NCI-H2171 (cell line): ENCODE results near the gene S100B.
A peak's percentile ranks its signal among the peaks of the same experiment; 100 is the strongest.
"Not testable (repeated sequence)": the region's sequence is repeated elsewhere in the genome, so short reads cannot be mapped to it uniquely, and the experiment has no call there.

Source experiments
- DNase-seq: peaks from one replicate; lab custom pipeline; 2025; lab: John Stamatoyannopoulos, UW

S100B gene

DNA sequence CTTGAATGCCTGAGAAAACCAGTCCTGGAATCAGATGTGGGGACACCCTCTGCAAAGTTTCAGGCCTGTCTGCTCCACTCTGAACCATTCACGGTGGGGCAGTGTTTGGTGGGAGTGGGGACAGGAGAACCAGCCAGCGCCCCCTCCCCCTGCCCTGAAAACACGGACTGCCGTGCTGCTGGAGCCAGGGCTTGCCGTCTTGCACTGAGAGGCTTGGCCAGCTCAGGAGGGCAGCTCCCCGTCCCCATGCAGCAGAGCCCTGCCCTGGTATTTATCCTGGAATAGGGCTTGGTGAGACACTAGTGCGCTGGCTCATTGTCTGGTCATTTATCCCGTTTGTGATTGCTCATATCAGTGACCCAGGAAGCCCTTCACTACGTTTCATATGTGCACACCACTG, 3.9 kb downstream of the S100B start:
- DNase-seq: no peak

DNA sequence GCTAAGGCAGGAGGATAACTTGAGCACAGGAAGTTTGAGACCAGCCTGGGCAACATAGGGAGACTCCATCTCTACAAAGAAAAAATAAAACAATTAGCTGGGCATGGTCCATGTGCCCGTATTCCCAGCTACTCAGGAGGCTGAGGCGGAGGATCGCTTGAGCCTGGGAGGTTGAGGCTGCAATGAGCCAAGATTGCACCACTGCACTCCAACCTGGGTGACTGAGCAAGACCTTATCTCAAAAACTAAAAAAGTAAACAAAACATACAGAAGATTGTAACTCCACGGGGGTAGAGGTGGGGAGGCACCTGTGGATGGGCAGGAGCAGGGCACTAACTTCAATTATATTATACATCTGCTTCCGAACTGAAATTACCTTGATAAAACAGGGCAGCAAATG, 4.6 kb downstream of the S100B start:
- no peak for DNase-seq

DNA sequence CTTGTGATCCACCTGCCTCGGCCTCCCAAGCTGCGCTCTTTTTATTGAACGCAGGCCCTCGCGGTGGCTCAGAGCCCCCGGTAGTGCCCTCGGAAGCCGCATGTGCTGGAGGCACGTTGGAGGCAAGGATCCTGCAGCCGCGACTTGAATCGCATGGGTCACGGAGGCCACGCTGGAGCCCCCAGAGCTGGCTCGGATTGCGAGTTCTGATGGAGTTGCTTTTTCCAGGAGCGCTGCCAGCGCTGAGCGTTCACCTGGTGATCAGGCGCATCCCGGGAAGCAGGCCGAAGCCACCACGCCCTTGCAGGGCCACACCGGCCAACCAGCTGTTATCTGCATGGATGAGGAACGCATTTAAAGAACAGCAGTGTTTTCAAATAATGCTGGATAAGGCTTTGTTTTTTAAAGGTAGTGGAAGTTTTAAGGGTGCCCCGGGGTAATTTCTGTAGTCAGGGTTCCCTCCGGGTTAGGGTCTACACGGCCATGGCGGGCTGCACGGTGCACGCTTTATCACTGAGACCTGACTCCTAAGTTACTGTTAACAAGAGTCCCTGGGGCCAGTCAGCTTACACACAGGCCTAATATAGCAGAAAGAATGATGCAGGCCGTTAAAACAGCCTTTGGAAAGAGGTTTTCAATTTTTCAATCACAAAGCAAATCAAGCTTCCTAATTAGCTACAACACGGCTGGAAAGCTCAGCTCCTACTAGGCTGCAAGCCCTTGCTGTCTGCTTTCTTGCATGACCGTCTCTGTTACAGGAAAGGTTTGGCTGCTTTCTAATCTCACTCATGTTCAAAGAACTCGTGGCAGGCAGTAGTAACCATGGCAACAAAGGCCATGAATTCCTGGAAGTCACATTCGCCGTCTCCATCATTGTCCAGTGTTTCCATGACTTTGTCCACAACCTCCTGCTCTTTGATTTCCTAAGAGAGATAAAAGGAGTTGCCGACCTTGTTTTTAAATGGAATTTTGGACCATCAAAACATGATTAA, 6.0 kb downstream of the S100B start:
- DNase-seq: no peak

- DNase-seq: no peak
These were observed 7.0 kb downstream of the S100B start for GRCh38 chr21:46597896-46598343.

GRCh38 chr21:46597031-46597430, 7.9 kb downstream of the S100B start:
- DNase-seq: no peak

GRCh38 chr21:46596201-46596600, 8.7 kb downstream of the S100B start:
- DNase-seq: no peak

- DNase-seq: no peak
These were observed 10.6 kb downstream of the S100B start for GRCh38 chr21:46594276-46594675.

DNA sequence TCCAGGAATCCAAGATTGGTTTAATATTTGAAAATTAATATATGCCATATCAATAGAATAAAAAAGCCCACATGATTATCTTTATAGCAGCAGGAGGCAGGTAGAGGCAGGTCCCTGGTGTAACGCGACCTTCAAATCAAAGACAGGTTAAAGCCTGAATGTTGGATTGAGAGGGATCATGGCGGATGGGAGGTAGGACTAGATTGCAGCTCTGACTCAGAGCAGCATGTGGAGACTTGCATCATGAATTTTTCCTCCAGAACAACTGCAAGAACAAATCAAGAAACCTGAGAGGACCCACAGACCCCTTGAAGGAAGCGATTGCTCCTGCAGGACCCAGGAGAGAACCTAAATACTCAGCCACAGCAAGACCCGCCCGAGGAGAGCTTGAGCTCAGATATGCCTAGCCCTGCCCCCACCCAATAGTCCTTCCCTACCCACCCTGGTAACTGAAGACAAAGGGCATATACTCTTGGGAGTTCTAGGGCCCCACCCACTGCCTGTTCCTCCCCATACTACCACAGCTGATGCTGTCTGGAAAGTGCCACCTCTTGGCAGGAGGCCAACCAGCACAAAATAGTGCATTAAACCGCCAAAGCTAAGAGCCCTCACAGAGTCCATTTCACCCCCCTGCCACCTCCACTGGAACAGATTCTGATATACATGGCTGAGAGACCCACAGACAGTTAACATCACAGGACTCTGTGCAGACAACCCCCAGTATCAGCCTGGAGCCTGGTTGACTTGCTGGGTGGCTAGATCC, 19.5 kb downstream of the S100B start:
- peak; percentile 65 for DNase-seq

GRCh38 chr21:46581780-46582307, 23.0 kb downstream of the S100B start:
- no peak for DNase-seq

DNA sequence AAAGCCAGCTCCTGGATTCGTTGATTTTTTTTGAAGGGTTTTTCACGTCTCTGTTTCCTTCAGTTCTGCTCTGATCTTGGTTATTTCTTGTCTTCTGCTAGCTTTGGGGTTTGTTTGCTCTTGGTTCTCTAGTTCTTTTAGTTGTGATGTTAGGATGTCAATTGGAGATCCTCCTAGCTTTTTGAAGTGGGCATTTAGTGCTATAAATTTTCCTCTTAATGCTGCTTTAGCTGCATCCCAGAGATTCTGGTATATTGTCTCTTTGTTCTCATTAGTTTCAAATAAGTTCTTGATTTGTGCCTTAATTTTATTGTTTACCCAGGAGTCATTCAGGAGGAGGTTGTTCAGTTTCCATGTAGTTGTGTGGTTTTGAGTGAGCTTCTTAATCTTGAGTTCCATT, 25.5 kb downstream of the S100B start:
- DNase-seq: not testable (repeated sequence)

DNA sequence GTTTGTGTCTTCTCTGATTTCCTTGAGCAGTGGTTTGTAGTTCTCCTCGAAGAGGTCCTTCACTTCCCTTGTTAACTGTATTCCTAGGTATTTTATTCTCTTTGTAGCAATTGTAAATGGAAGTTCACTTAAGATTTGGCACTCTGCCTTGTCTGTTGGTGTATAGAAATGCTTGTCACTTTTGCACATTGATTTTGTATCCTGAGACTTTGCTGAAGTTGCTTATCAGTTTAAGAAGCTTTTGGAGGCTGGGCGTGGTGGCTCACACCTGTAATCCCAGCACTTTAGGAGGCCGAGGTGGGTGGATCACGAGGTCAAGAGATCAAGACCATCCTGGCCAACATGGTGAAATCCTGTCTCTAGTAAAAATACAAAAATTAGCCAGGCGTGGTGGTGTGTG, 27.1 kb downstream of the S100B start:
- not testable (repeated sequence) for DNase-seq

- no peak for DNase-seq
These were observed 32.0 kb downstream of the S100B start for GRCh38 chr21:46572850-46573249.

DNA sequence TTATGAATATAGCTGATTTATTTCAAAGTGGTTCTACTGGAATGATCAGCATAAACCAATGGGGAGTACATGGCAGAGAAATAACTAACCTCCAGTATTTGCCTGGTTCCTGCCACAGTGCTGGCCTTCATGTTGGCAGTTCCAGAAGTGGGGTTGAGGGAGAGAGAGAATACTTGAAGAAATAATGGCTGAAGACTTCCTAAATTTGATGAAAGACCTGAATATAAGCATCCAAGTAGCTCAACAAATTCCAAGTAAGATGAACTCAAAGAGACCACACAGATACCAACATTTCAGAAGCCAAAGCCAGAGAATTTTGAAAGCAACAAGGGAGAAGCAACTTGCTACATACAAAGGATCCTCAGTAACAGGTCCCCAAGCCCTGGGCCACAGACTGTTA, 34.3 kb downstream of the S100B start:
- DNase-seq: no peak

- DNase-seq: no peak
These were observed 34.8 kb downstream of the S100B start for GRCh38 chr21:46570119-46570518.

DNA sequence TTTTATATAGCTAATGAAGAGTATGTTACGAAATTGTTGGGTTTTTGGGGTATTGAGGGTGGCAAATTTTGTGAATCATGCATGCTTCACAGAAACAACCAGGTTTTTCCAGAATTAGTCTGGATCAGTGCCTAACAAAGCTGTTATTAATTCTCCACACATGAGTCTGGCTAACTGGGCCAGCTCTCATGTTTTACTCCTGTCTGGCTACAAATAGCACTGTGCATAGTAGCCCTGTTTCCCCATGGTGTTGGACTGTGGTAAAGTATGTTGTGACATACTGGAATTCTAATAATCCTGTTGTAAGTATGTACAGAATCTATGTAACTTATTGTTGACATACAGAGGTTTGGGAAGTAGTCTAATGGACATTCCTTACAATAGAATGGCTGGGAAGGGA, 35.8 kb downstream of the S100B start:
- no peak for DNase-seq

DNA sequence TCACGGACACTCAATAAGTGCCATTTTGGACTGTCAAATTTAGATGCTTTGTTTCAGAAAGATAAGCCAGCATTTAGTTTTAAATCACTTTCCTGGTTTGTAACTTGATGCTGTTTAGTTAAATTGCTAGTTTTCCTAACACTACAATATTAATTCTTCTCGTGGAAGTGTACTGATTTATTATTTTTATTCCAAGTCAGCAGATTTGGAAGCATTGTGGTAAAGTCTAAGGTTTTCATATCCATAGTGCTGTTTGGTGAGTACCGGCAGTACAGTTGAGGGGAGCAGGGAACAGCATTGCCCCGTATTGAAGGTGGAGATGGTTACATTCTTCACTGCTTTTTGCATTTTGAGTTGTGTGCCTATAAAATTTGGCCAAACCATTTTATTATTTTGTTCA, 36.3 kb downstream of the S100B start:
- DNase-seq: no peak

DNA sequence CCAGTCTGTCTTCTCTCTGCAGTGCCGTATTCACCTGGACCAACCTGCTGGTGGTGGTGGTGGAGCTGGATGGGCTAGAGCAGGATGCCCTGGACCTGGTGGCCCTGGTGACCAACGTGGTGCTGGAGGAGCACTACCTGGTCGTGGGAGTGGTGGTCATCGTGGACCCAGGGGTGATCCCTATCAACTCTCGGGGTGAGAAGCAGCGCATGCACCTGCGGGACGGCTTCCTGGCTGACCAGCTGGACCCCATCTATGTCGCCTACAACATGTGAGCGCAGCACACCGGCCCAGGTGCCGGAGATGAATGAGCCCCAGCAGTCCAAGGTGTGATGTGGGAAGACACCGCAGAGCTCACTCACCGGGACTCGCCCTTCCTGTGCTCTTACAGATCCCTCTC, 37.5 kb downstream of the S100B start:
- no peak for DNase-seq

GRCh38 chr21:46564391-46564790, 40.5 kb downstream of the S100B start:
- DNase-seq: peak; percentile 95

DNA sequence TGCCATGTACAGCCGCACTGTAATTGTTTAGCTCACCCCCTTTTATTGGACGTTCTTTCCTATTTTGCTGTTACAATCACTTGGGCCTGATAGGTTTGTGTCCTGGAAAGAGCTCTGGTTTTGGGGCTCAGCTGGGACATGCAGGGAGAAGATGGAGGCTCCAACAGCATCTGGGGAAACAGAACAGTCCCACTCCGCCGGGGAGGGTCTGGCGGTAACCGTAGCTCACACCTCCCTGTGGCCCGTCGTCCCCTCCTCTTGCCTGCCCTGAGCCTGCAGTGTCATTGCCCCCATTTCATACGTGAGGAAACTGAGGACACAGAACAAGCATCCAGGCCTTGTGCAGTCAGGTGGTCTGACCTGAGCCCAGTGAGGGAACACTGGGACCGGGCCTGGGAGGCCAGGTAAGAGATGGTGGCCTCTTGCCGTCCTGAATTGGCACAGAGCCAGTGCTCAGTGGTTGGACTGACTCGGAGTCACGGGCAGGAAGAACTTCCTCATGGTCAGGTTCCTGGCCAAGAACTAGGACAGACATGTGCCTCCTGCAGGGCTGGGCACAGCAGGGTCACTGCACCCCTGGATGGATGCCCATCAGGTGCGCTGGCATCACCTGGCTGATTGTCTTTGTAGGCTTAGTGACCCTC, 41.8 kb downstream of the S100B start:
- DNase-seq: no peak

DNA sequence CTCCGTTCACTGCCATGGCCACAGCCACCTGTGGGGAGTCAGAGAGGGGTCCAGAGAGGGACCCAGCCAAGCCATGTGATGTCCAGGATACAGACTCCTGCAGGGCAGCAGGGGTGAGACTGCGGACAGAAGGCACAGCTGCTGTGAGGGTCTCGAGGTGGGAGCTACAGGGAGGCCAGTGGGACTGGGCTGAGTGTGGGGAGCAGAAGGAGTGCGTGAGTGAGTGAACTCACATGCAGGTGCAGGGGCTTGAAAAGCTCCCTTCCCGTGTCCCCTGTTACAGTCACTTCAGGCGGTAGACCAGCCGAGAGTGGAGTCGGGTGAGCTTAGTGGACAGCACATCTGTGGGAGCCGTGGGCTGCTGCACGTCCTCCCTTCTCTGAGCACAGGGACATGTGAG, 42.4 kb downstream of the S100B start:
- no peak for DNase-seq

DNA sequence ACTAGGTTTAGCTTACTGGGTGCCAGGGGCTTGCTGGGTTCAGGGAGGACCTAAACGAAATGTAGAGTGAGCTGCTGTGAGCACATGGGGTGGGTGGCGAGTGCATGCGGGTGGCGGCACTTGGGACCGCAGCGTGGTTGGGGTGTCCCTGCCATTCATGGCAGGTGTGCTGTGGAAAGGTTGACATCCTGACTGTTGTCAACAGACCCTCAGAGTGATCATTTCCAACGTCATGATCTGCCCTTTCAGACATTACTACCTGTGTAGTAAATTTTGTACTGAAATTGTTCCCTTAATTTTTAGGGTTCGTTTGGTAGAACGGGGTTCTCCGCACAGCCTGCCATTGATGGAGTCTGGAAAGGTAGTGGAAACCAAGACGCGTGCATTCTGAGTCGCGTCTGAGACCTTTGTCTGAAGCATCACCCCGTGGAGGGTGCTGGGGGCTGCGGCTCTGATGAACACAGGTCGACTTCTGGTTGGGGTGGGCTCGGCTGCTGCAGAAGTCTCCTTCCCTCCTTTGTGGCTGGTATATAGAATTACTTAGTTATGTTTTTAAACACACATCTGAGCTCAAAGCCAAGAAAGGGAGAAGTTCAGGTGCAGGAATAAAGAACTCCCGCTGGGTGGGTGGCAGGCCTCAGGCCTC, 43.3 kb downstream of the S100B start:
- no peak for DNase-seq
